Transverse colon (tissue), 3 donors: ENCODE data around the gene LINS1.

Experiments
- EP300 ChIP-seq: sonication (generic); formaldehyde crosslinking; IDR thresholded peaks from one replicate; pipeline ENCODE4 v1.6.1; 2017; ENCODE audit warnings: antibody characterized with exemption, low read depth
- POLR2A ChIP-seq: fragments of 450-650 bp; IDR thresholded peaks from one replicate; pipeline ENCODE4 v1.6.1; 2016; ENCODE audit warnings: antibody characterized with exemption, mild to moderate bottlenecking, moderate library complexity
- TF ChIP-seq, protein P1 (sequence below), 5 experiments: fragments of 200-600 bp in 3 of 5; fragments of 450-650 bp in 2 of 5; sonication (generic) in 3 of 5; IDR thresholded peaks; 1 replicate in 2 of 5; 2 replicates in 3 of 5; pipeline ENCODE4 v1.5.1; 2016 to 2017; ENCODE audit warnings: antibody characterized with exemption in 5 of 5, inconsistent platforms in 3 of 5, mild to moderate bottlenecking in 2 of 5, moderate library complexity in 1 of 5

DNA sequence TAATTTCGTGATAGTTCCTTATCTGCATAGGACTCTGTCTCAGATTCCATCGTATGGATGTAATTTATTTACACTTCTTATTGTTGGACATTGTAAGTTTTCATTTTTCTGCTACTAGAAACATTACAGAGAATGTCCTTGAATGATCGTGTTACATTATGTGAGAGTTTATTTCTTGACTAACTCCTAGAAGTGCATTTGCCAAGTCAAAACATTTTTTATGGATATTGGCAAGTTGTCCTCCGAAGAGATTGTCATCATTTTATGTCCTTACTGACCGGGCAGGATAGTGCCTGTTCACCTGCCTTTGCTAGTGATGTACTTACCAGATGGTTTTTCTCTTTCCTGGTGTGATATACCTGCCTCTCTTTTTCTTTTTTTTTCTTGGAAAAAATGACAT lies 13.8 kb upstream of the LINS1 start:
- TF ChIP-seq POLR2A (no peak), EP300 (no peak)
- TF ChIP-seq, protein P1, sequence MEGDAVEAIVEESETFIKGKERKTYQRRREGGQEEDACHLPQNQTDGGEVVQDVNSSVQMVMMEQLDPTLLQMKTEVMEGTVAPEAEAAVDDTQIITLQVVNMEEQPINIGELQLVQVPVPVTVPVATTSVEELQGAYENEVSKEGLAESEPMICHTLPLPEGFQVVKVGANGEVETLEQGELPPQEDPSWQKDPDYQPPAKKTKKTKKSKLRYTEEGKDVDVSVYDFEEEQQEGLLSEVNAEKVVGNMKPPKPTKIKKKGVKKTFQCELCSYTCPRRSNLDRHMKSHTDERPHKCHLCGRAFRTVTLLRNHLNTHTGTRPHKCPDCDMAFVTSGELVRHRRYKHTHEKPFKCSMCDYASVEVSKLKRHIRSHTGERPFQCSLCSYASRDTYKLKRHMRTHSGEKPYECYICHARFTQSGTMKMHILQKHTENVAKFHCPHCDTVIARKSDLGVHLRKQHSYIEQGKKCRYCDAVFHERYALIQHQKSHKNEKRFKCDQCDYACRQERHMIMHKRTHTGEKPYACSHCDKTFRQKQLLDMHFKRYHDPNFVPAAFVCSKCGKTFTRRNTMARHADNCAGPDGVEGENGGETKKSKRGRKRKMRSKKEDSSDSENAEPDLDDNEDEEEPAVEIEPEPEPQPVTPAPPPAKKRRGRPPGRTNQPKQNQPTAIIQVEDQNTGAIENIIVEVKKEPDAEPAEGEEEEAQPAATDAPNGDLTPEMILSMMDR (IDR thresholded peaks at IDR 0.05) = no peak
